Mesodermal cell (in vitro differentiated cells): ENCODE measurements around the gene AQP10.
A peak's percentile ranks its signal among the peaks of the same experiment; 100 is the strongest.

Source experiments
- H3K27ac ChIP-seq: 2 replicates; pipeline ENCODE4 v1.7.0; 2013; ENCODE audit warnings: mild to moderate bottlenecking, low read depth, low read length, moderate library complexity; ENCODE audit not compliant: severe bottlenecking
- H3K36me3 ChIP-seq: 2 replicates; pipeline ENCODE4 v1.7.1; 2013; ENCODE audit warnings: mild to moderate bottlenecking, low read length, moderate library complexity; ENCODE audit not compliant: control insufficient read depth, insufficient read depth
- H3K4me1 ChIP-seq: one replicate; pipeline ENCODE4 v1.7.1; 2013; ENCODE audit warnings: mild to moderate bottlenecking, low read length; ENCODE audit not compliant: insufficient read depth, control insufficient read depth, poor library complexity, severe bottlenecking
- H3K4me3 ChIP-seq: 2 replicates; pipeline ENCODE4 v1.7.0; 2013; ENCODE audit warnings: low read length, control low read depth, mild to moderate bottlenecking; ENCODE audit not compliant: insufficient read depth, poor library complexity, severe bottlenecking; ENCODE audit errors: extremely low read depth
- H3K9me3 ChIP-seq: 2 replicates; pipeline ENCODE4 v1.7.1; 2013; ENCODE audit warnings: mild to moderate bottlenecking, low read length, moderate library complexity; ENCODE audit not compliant: control insufficient read depth
- whole genome bisulfite sequencing, 2 experiments: methylation state at CpG; one replicate each; pipeline ENCODE4 v1.1.5; 2013; ENCODE audit warnings: missing lambda C conversion rate in 2 of 2; ENCODE audit not compliant: insufficient coverage in 2 of 2; 5-methylcytosine and 5-hydroxymethylcytosine counted together

AQP10 gene

GRCh38 chr1:154346276-154346917, 25.5 kb downstream of the AQP10 start:
- Histone ChIP-seq H3K4me1 (peaks cover 7% of the 10 kb centered on the region), H3K36me3 (peaks cover 88% of the 10 kb centered on the region), H3K4me3 (no peak overlapping the region), H3K9me3 (no peaks in the 10 kb centered on the region), H3K27ac (no peak overlapping the region)
- 92 to 96% methylated on average over 12 to 14 of the region's 15 CpGs for WGBS, 2 experiments

- Histone ChIP-seq H3K4me1 (peaks cover 13% of the 10 kb centered on the region), H3K36me3 (peaks cover 73% of the 10 kb centered on the region), H3K9me3 (no peaks in the 10 kb centered on the region), H3K27ac (no peak overlapping the region), H3K4me3 (no peak overlapping the region)
- 97 to 100% methylated on average over 2 to 3 of the region's 3 CpGs for WGBS, 2 experiments
Observed at GRCh38 chr1:154347961-154348360, 27.1 kb downstream of the AQP10 start.

GRCh38 chr1:154348429-154349076, 27.7 kb downstream of the AQP10 start:
- Histone ChIP-seq H3K9me3 (no peaks in the 10 kb centered on the region), H3K36me3 (peaks cover 67% of the 10 kb centered on the region), H3K4me3 (no peak overlapping the region), H3K4me1 (peaks cover 18% of the 10 kb centered on the region), H3K27ac (no peak overlapping the region)
- 94 to 95% methylated on average over 24 to 27 of the region's 27 CpGs for WGBS, 2 experiments

- Histone ChIP-seq H3K4me1 (peaks cover 18% of the 10 kb centered on the region), H3K27ac (no peak overlapping the region), H3K4me3 (no peak overlapping the region), H3K36me3 (peaks cover 61% of the 10 kb centered on the region), H3K9me3 (no peaks in the 10 kb centered on the region)
- 88 to 95% methylated on average over 5 to 7 of the region's 7 CpGs for WGBS, 2 experiments
Observed at GRCh38 chr1:154349121-154349520, 28.2 kb downstream of the AQP10 start.

GRCh38 chr1:154350383-154350782, 29.5 kb downstream of the AQP10 start:
- WGBS, 2 experiments, result 69 to 79% methylated on average over 2 of the region's 4 CpGs
- H3K4me1 ChIP-seq, result peaks cover 18% of the 10 kb centered on the region

GRCh38 chr1:154351363-154352068, 30.6 kb downstream of the AQP10 start:
- Histone ChIP-seq H3K4me1 (peaks cover 18% of the 10 kb centered on the region), H3K36me3 (peaks cover 37% of the 10 kb centered on the region), H3K27ac (no peak overlapping the region), H3K9me3 (no peaks in the 10 kb centered on the region), H3K4me3 (no peak overlapping the region)
- 93 to 96% methylated on average over 11 to 13 of the region's 14 CpGs for WGBS, 2 experiments

More at GRCh38 chr1:154350383-154350782, 29.5 kb downstream of the AQP10 start:
- Histone ChIP-seq H3K27ac (no peak overlapping the region), H3K9me3 (no peaks in the 10 kb centered on the region), H3K4me3 (no peak overlapping the region), H3K36me3 (peaks cover 49% of the 10 kb centered on the region)

GRCh38 chr1:154352245-154352580, 31.3 kb downstream of the AQP10 start:
- Histone ChIP-seq H3K4me3 (peak overlapping the region; percentile 29), H3K4me1 (peaks cover 18% of the 10 kb centered on the region), H3K27ac (no peak overlapping the region), H3K9me3 (no peaks in the 10 kb centered on the region), H3K36me3 (peaks cover 31% of the 10 kb centered on the region)
- WGBS, 2 experiments, result 16 to 27% methylated on average over 8 to 9 of the region's 9 CpGs

- Histone ChIP-seq H3K27ac (peak overlapping the region; percentile 57), H3K9me3 (no peaks in the 10 kb centered on the region), H3K36me3 (peaks cover 25% of the 10 kb centered on the region), H3K4me3 (peak overlapping the region; percentile 29), H3K4me1 (peaks cover 17% of the 10 kb centered on the region)
- 6 to 10% methylated on average over 38 to 40 of the region's 41 CpGs for WGBS, 2 experiments
Observed at GRCh38 chr1:154352581-154353459, 31.9 kb downstream of the AQP10 start.

GRCh38 chr1:154353460-154353904, 32.6 kb downstream of the AQP10 start:
- H3K27ac ChIP-seq, result peak overlapping the region; percentile 57
- peaks cover 18% of the 10 kb centered on the region for H3K36me3 ChIP-seq
- peak overlapping the region; percentile 29 for H3K4me3 ChIP-seq
- 17 to 27% methylated on average over 1 of the region's 1 CpG for whole genome bisulfite sequencing, 2 experiments
- peaks cover 14% of the 10 kb centered on the region for H3K4me1 ChIP-seq
- H3K9me3 ChIP-seq, result no peaks in the 10 kb centered on the region

- Histone ChIP-seq H3K36me3 (peaks cover 13% of the 10 kb centered on the region), H3K27ac (no peak overlapping the region), H3K4me1 (peaks cover 14% of the 10 kb centered on the region), H3K9me3 (no peaks in the 10 kb centered on the region), H3K4me3 (no peak overlapping the region)
- 89 to 95% methylated on average over 3 to 5 of the region's 5 CpGs for WGBS, 2 experiments
Observed at GRCh38 chr1:154353966-154354365, 33.1 kb downstream of the AQP10 start.
